T-helper 1 cell treated with Interleukin-12 subunit alpha and Interleukin-12 subunit beta and Interleukin-4 antibody, amounts not matched to agents 30 ng/mL and 1 ng/mL, for 36 hours (primary cell): ENCODE data around the gene HJURP. TPM values are rescaled to one million over a fixed set of nuclear protein-coding genes. Genes with fewer than 3 reads are reported as not detected.

Experiments
- intact Hi-C: fragments of 100-400 bp; cut with micrococcal nuclease; formaldehyde crosslinking; loops from one replicate; pipeline ENCODE4 v1.15.1; 2024
- total RNA-seq: library from RNA; stranded (reverse); gene quantifications from 2 replicates; pipeline ENCODE4 v1.2.3, GENCODE V29; 2022

The HJURP gene
- total RNA-seq, 1 donor from 2014 or later = 55.8 TPM

- intact Hi-C loops = loop anchor here (10.0 kb wide), 1 partner anchor 1579 kb away; no protein-coding TSS in a partner anchor
Measured at GRCh38 chr2:233795735-233796171, 58.6 kb downstream of the HJURP start.

- intact Hi-C loops = loop anchor here (10.0 kb wide), 1 partner anchor 1581 kb away; no protein-coding TSS in a partner anchor
Measured at GRCh38 chr2:233794128-233794658, 60.1 kb downstream of the HJURP start.

GRCh38 chr2:233793465-233794127 lies 60.7 kb downstream of the HJURP start:
- intact Hi-C loops = loop anchor here (10.0 kb wide), 1 partner anchor 1581 kb away; no protein-coding TSS in a partner anchor

GRCh38 chr2:233792720-233793119 lies 61.6 kb downstream of the HJURP start:
- intact Hi-C loops = loop anchor here (10.0 kb wide), 1 partner anchor 1582 kb away; no protein-coding TSS in a partner anchor

- intact Hi-C loops = loop anchor here (10.0 kb wide), 1 partner anchor 1583 kb away; no protein-coding TSS in a partner anchor
Measured at GRCh38 chr2:233791883-233792329, 62.4 kb downstream of the HJURP start.

GRCh38 chr2:233791151-233791882 lies 63.0 kb downstream of the HJURP start:
- intact Hi-C loops = loop anchor here (10.0 kb wide), 1 partner anchor 1583 kb away; no protein-coding TSS in a partner anchor

- intact Hi-C loops = no loop called here
Measured at GRCh38 chr2:233789554-233789953, 64.8 kb downstream of the HJURP start.

Other genes starting within 250 kb of the HJURP start
- not detected in 2 replicates for gene UGT1A8, start 236.9 kb downstream of the HJURP start, total RNA-seq
- gene UGT1A10, start 218.1 kb downstream of the HJURP start, total RNA-seq = not detected in 2 replicates
- not detected in 2 replicates for gene UGT1A9, start 182.6 kb downstream of the HJURP start, total RNA-seq
- not detected in 2 replicates for gene UGT1A7, start 172.6 kb downstream of the HJURP start, total RNA-seq
- not detected in 2 replicates for gene UGT1A6, start 161.6 kb downstream of the HJURP start, total RNA-seq
- not detected in 2 replicates for gene UGT1A5, start 141.6 kb downstream of the HJURP start, total RNA-seq
- gene UGT1A4, start 135.8 kb downstream of the HJURP start, total RNA-seq = not detected in 2 replicates
- gene UGT1A3, start 125.5 kb downstream of the HJURP start, total RNA-seq = not detected in 2 replicates
- not detected in 2 replicates for gene UGT1A1, start 94.3 kb downstream of the HJURP start, total RNA-seq
- not detected in 2 replicates for gene MROH2A, start 76.2 kb downstream of the HJURP start, total RNA-seq
- not detected in 2 replicates for gene TRPM8, start 62.8 kb upstream of the HJURP start, total RNA-seq
- gene SPP2, start 196.2 kb upstream of the HJURP start, total RNA-seq = not detected in 2 replicates